Measurements from ENCODE around the gene RAB3GAP1.
"Not testable (repeated sequence)": the region's sequence is repeated elsewhere in the genome, so short reads cannot be mapped to it uniquely, and the experiment has no call there.

The RAB3GAP1 gene

GRCh38 chr2:135099802-135100483, 47.9 kb downstream of the RAB3GAP1 start:
- H3K36me3 Mint-ChIP-seq (ENCODE audit: low read depth), result peaks cover 73% of the 10 kb centered on the region
- intact Hi-C loops (cut with micrococcal nuclease), result no loop called here
- H3K27me3 Mint-ChIP-seq, result no peaks in the 10 kb centered on the region
- no peak overlapping the region for H3K27ac Mint-ChIP-seq
- no peaks in the 10 kb centered on the region for H3K4me1 Mint-ChIP-seq (ENCODE audit: low read depth)
- H3K9me3 Mint-ChIP-seq, result peaks cover 27% of the 10 kb centered on the region
- no peak overlapping the region for H3K4me3 Mint-ChIP-seq

GRCh38 chr2:135103843-135104242, 51.8 kb downstream of the RAB3GAP1 start:
- Mint-ChIP-seq H3K27me3 (no peaks in the 10 kb centered on the region), H3K36me3 (ENCODE audit: low read depth) (peaks cover 84% of the 10 kb centered on the region), H3K27ac (no peak overlapping the region), H3K9me3 (peaks cover 33% of the 10 kb centered on the region), H3K4me1 (ENCODE audit: low read depth) (no peaks in the 10 kb centered on the region), H3K4me3 (no peak overlapping the region)
- intact Hi-C loops (cut with micrococcal nuclease), result no loop called here

GRCh38 chr2:135105513-135106316, 53.6 kb downstream of the RAB3GAP1 start:
- peaks cover 80% of the 10 kb centered on the region for H3K36me3 Mint-ChIP-seq (ENCODE audit: low read depth)
- H3K27ac Mint-ChIP-seq, result not testable (repeated sequence)

GRCh38 chr2:135113322-135113721, 61.2 kb downstream of the RAB3GAP1 start:
- no peak overlapping the region for H3K4me3 Mint-ChIP-seq
- H3K27ac Mint-ChIP-seq, result no peak overlapping the region
- H3K27me3 Mint-ChIP-seq, result no peaks in the 10 kb centered on the region
- peaks cover 15% of the 10 kb centered on the region for H3K9me3 Mint-ChIP-seq
- peaks cover 75% of the 10 kb centered on the region for H3K36me3 Mint-ChIP-seq (ENCODE audit: low read depth)
- H3K4me1 Mint-ChIP-seq (ENCODE audit: low read depth), result no peaks in the 10 kb centered on the region
- intact Hi-C loops (cut with micrococcal nuclease), result no loop called here

More at GRCh38 chr2:135105513-135106316, 53.6 kb downstream of the RAB3GAP1 start:
- H3K4me1 Mint-ChIP-seq (ENCODE audit: low read depth); H3K4me3 Mint-ChIP-seq; H3K27me3 Mint-ChIP-seq; intact Hi-C loops (cut with micrococcal nuclease): not testable (repeated sequence)
- H3K9me3 Mint-ChIP-seq, result peaks cover 33% of the 10 kb centered on the region

GRCh38 chr2:135119582-135119981, 67.5 kb downstream of the RAB3GAP1 start:
- no peak overlapping the region for H3K27ac Mint-ChIP-seq
- H3K4me3 Mint-ChIP-seq, result no peak overlapping the region
- no peaks in the 10 kb centered on the region for H3K27me3 Mint-ChIP-seq
- peaks cover 26% of the 10 kb centered on the region for H3K9me3 Mint-ChIP-seq
- intact Hi-C loops (cut with micrococcal nuclease), result loop anchor here (5.0 kb wide), 1 partner anchor 67 kb away; the partner anchor contains the start of gene RAB3GAP1
- H3K4me1 Mint-ChIP-seq (ENCODE audit: low read depth), result no peaks in the 10 kb centered on the region
- H3K36me3 Mint-ChIP-seq (ENCODE audit: low read depth), result peaks cover 74% of the 10 kb centered on the region

- Mint-ChIP-seq H3K36me3 (ENCODE audit: low read depth) (peaks cover 73% of the 10 kb centered on the region), H3K9me3 (peaks cover 26% of the 10 kb centered on the region), H3K4me1 (ENCODE audit: low read depth) (no peaks in the 10 kb centered on the region), H3K27ac (no peak overlapping the region), H3K4me3 (no peak overlapping the region), H3K27me3 (no peaks in the 10 kb centered on the region)
- intact Hi-C loops (cut with micrococcal nuclease), result no loop called here
Observed at GRCh38 chr2:135121016-135121657, 69.0 kb downstream of the RAB3GAP1 start.

GRCh38 chr2:135121658-135122039, 69.6 kb downstream of the RAB3GAP1 start:
- Mint-ChIP-seq H3K9me3 (peaks cover 26% of the 10 kb centered on the region), H3K36me3 (ENCODE audit: low read depth) (peaks cover 77% of the 10 kb centered on the region)
- H3K27me3 Mint-ChIP-seq; intact Hi-C loops (cut with micrococcal nuclease); H3K4me1 Mint-ChIP-seq (ENCODE audit: low read depth); H3K4me3 Mint-ChIP-seq; H3K27ac Mint-ChIP-seq: not testable (repeated sequence)

GRCh38 chr2:135124924-135125886, 73.1 kb downstream of the RAB3GAP1 start:
- Mint-ChIP-seq H3K9me3 (no peaks in the 10 kb centered on the region), H3K4me1 (ENCODE audit: low read depth) (no peaks in the 10 kb centered on the region), H3K36me3 (ENCODE audit: low read depth) (peaks cover 82% of the 10 kb centered on the region), H3K4me3 (no peak overlapping the region), H3K27ac (no peak overlapping the region), H3K27me3 (no peaks in the 10 kb centered on the region)
- intact Hi-C loops (cut with micrococcal nuclease), result no loop called here

- Mint-ChIP-seq H3K36me3 (ENCODE audit: low read depth) (peaks cover 80% of the 10 kb centered on the region), H3K4me1 (ENCODE audit: low read depth) (no peaks in the 10 kb centered on the region), H3K4me3 (no peak overlapping the region), H3K9me3 (no peaks in the 10 kb centered on the region), H3K27me3 (no peaks in the 10 kb centered on the region), H3K27ac (no peak overlapping the region)
- intact Hi-C loops (cut with micrococcal nuclease), result no loop called here
Observed at GRCh38 chr2:135125940-135126339, 73.8 kb downstream of the RAB3GAP1 start.

GRCh38 chr2:135130751-135131150, 78.7 kb downstream of the RAB3GAP1 start:
- Mint-ChIP-seq H3K27me3 (no peaks in the 10 kb centered on the region), H3K27ac (no peak overlapping the region), H3K4me3 (no peak overlapping the region), H3K9me3 (no peaks in the 10 kb centered on the region), H3K36me3 (ENCODE audit: low read depth) (peaks cover 92% of the 10 kb centered on the region), H3K4me1 (ENCODE audit: low read depth) (no peaks in the 10 kb centered on the region)
- intact Hi-C loops (cut with micrococcal nuclease), result no loop called here

GRCh38 chr2:135132314-135132713, 80.2 kb downstream of the RAB3GAP1 start:
- Mint-ChIP-seq H3K36me3 (ENCODE audit: low read depth) (peaks cover 94% of the 10 kb centered on the region), H3K4me3 (no peak overlapping the region), H3K27me3 (no peaks in the 10 kb centered on the region), H3K9me3 (no peaks in the 10 kb centered on the region), H3K27ac (no peak overlapping the region), H3K4me1 (ENCODE audit: low read depth) (no peaks in the 10 kb centered on the region)
- intact Hi-C loops (cut with micrococcal nuclease), result no loop called here

- Mint-ChIP-seq H3K27ac (no peak overlapping the region), H3K27me3 (no peaks in the 10 kb centered on the region), H3K4me3 (no peak overlapping the region), H3K9me3 (peaks cover 24% of the 10 kb centered on the region), H3K36me3 (ENCODE audit: low read depth) (peaks cover 73% of the 10 kb centered on the region), H3K4me1 (ENCODE audit: low read depth) (peaks cover 7% of the 10 kb centered on the region)
- intact Hi-C loops (cut with micrococcal nuclease), result no loop called here
Observed at GRCh38 chr2:135140606-135141005, 88.5 kb downstream of the RAB3GAP1 start.

- peaks cover 24% of the 10 kb centered on the region for H3K9me3 Mint-ChIP-seq
- no peaks in the 10 kb centered on the region for H3K27me3 Mint-ChIP-seq
- H3K36me3 Mint-ChIP-seq (ENCODE audit: low read depth), result peaks cover 67% of the 10 kb centered on the region
- H3K27ac Mint-ChIP-seq, result no peak overlapping the region
- no peak overlapping the region for H3K4me3 Mint-ChIP-seq
- intact Hi-C loops (cut with micrococcal nuclease), result no loop called here
- peaks cover 7% of the 10 kb centered on the region for H3K4me1 Mint-ChIP-seq (ENCODE audit: low read depth)
Observed at GRCh38 chr2:135142323-135142722, 90.2 kb downstream of the RAB3GAP1 start.

Measured in dendritic cell treated with granulocyte-macrophage colony-stimulating factor and Interleukin-4, amounts not matched to agents 40 ng/mL and 50 ng/mL, for 4 days (primary cell).